Stimulated activated CD4-positive, alpha-beta T cell treated with anti-CD3 and anti-CD28 coated beads, Interleukin-12 subunit alpha, Interleukin-12 subunit beta, amount 100 ng/mL, for 48 hours (primary cell): ENCODE results near the gene CAMK1D.
A peak's percentile ranks its signal among the peaks of the same experiment; 100 is the strongest.

Experiments used
- DNase-seq, 3 donors: peaks; one replicate each; pipeline ENCODE4 v3.0.0-alpha.2; 2020; ENCODE audit warnings: low read depth in 2 of 3, low spot score in 1 of 3

Gene CAMK1D

GRCh38 chr10:12589291-12589690 lies 239.9 kb downstream of the CAMK1D start:
- no peak for DNase-seq

GRCh38 chr10:12589791-12590190 lies 240.4 kb downstream of the CAMK1D start:
- no peak for DNase-seq

- DNase-seq, result no peak
These were observed 241.6 kb downstream of the CAMK1D start for GRCh38 chr10:12590675-12591659.

GRCh38 chr10:12592967-12593366 lies 243.6 kb downstream of the CAMK1D start:
- DNase-seq, result no peak

- DNase-seq, result peak in 1 of 3 donors; percentile 19
These were observed 245.1 kb downstream of the CAMK1D start for GRCh38 chr10:12594448-12594944.

GRCh38 chr10:12595936-12596576 lies 246.7 kb downstream of the CAMK1D start:
- DNase-seq, result no peak

GRCh38 chr10:12597176-12597575 lies 247.8 kb downstream of the CAMK1D start:
- DNase-seq, result no peak

- DNase-seq, result no peak
These were observed 248.7 kb downstream of the CAMK1D start for GRCh38 chr10:12597788-12598765.

- DNase-seq, result no peak
These were observed 251.3 kb downstream of the CAMK1D start for GRCh38 chr10:12600652-12601051.

GRCh38 chr10:12602521-12602920 lies 253.2 kb downstream of the CAMK1D start:
- no peak for DNase-seq

- DNase-seq, result no peak
These were observed 254.6 kb downstream of the CAMK1D start for GRCh38 chr10:12603766-12604470.

GRCh38 chr10:12605580-12606405 lies 256.4 kb downstream of the CAMK1D start:
- peak; percentile 25 to 37 (median 31) for DNase-seq

GRCh38 chr10:12606461-12606860 lies 257.1 kb downstream of the CAMK1D start:
- DNase-seq, result no peak

- DNase-seq, result no peak
These were observed 259.4 kb downstream of the CAMK1D start for GRCh38 chr10:12608761-12609160.

GRCh38 chr10:12609435-12609834 lies 260.1 kb downstream of the CAMK1D start:
- no peak for DNase-seq

GRCh38 chr10:12613136-12613535 lies 263.8 kb downstream of the CAMK1D start:
- no peak for DNase-seq

GRCh38 chr10:12614177-12614995 lies 265.0 kb downstream of the CAMK1D start:
- DNase-seq, result no peak
